ENCODE measurements around the gene CCDC197.

CCDC197 gene

GRCh38 chr14:93999573-93999972, 2.5 kb downstream of the CCDC197 start:
- no peak for DNase-seq (ENCODE audit: low read depth, low spot score)

GRCh38 chr14:94000267-94000666, 3.2 kb downstream of the CCDC197 start:
- no peak for DNase-seq (ENCODE audit: low read depth, low spot score)

- DNase-seq (ENCODE audit: low read depth, low spot score) = no peak
Observed at GRCh38 chr14:94001016-94001415, 3.9 kb downstream of the CCDC197 start.

- peak; percentile 87 for DNase-seq (ENCODE audit: low read depth, low spot score)
Observed at GRCh38 chr14:94001501-94002396, 4.6 kb downstream of the CCDC197 start.

GRCh38 chr14:94003397-94003796, 6.3 kb downstream of the CCDC197 start:
- no peak for DNase-seq (ENCODE audit: low read depth, low spot score)

- no peak for DNase-seq (ENCODE audit: low read depth, low spot score)
Observed at GRCh38 chr14:94004015-94004414, 6.9 kb downstream of the CCDC197 start.

GRCh38 chr14:94005324-94006073, 8.4 kb downstream of the CCDC197 start:
- no peak for DNase-seq (ENCODE audit: low read depth, low spot score)

GRCh38 chr14:94008234-94008633, 11.1 kb downstream of the CCDC197 start:
- no peak for DNase-seq (ENCODE audit: low read depth, low spot score)

- peak; percentile 85 for DNase-seq (ENCODE audit: low read depth, low spot score)
Observed at GRCh38 chr14:94009767-94010166, 12.7 kb downstream of the CCDC197 start.

- DNase-seq (ENCODE audit: low read depth, low spot score) = no peak
Observed at GRCh38 chr14:94010625-94011024, 13.5 kb downstream of the CCDC197 start.

- DNase-seq (ENCODE audit: low read depth, low spot score) = peak; percentile 58
Observed at GRCh38 chr14:94011795-94012194, 14.7 kb downstream of the CCDC197 start.

GRCh38 chr14:94014382-94014781, 17.3 kb downstream of the CCDC197 start:
- no peak for DNase-seq (ENCODE audit: low read depth, low spot score)

GRCh38 chr14:94015223-94015622, 18.1 kb downstream of the CCDC197 start:
- DNase-seq (ENCODE audit: low read depth, low spot score) = no peak

GRCh38 chr14:94016446-94016976, 19.4 kb downstream of the CCDC197 start:
- no peak for DNase-seq (ENCODE audit: low read depth, low spot score)

GRCh38 chr14:94018308-94018707, 21.2 kb downstream of the CCDC197 start:
- DNase-seq (ENCODE audit: low read depth, low spot score) = no peak

- DNase-seq (ENCODE audit: low read depth, low spot score) = no peak
Observed at GRCh38 chr14:94019329-94019728, 22.2 kb downstream of the CCDC197 start.

- no peak for DNase-seq (ENCODE audit: low read depth, low spot score)
Observed at GRCh38 chr14:94020267-94020666, 23.2 kb downstream of the CCDC197 start.

GRCh38 chr14:94021001-94021400, 23.9 kb downstream of the CCDC197 start:
- DNase-seq (ENCODE audit: low read depth, low spot score) = no peak

- DNase-seq (ENCODE audit: low read depth, low spot score) = no peak
Observed at GRCh38 chr14:94021416-94022157, 24.5 kb downstream of the CCDC197 start.

- DNase-seq (ENCODE audit: low read depth, low spot score) = no peak
Observed at GRCh38 chr14:94022532-94023411, 25.7 kb downstream of the CCDC197 start.

- DNase-seq (ENCODE audit: low read depth, low spot score) = no peak
Observed at GRCh38 chr14:94024549-94024948, 27.4 kb downstream of the CCDC197 start.
